Measurements from ENCODE around the gene ZSWIM7. TPM values are rescaled to one million over a fixed set of nuclear protein-coding genes. Genes with fewer than 3 reads are reported as not detected.
A peak's percentile ranks its signal among the peaks of the same experiment; 100 is the strongest.

ZSWIM7 gene
- total RNA-seq, 3 donors from 2014 or later (not counting 1 experiment from before 2014, with no cell fraction given), result 14.6 to 19.0 (median 16.3) TPM

DNA sequence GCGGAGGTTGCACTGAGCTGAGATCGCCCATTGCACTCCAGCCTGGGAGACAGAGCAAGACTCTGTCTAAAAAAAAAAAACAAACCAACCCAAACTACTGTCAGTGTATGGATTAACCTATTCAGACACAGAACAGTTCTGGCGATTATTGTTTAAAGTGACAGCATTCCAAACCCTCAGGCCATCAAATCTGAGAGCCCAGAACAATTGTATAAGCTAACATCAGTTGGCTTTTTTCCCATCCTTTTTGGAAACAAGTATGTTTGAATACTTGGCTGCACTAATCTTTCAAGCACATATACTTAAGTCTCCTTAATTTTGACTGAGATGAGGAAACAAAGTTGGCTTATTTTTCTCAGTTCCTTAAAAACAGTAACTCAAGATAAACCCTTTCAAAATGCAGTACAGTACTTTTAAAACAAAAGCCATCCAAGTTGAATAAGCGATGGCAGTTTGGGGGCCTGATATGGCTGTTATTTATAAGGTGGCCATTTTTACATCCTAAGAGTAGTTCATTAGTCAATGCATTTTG, 1.4 kb downstream of the ZSWIM7 start:
- no peak for TF ChIP-seq CTCF (IDR thresholded peaks at IDR 0.05)
- Mint-ChIP-seq H3K36me3 (no peaks in the 10 kb centered on the region), H3K4me1 (peaks cover 19 to 30% of the 10 kb centered on the region in 2 donors), H3K27me3 (ENCODE audit: low read depth in 2 of 2) (no peaks in the 10 kb centered on the region), H3K27ac (peak overlapping the region; percentile 75 to 83), H3K4me3 (peak overlapping the region; percentile 95), H3K9me3 (no peaks in the 10 kb centered on the region)
- intact Hi-C loops (cut with micrococcal nuclease), result no loop called here
- DNase-seq (no peak), ATAC-seq (no peak)
- H3K27me3 ChIP-seq (ENCODE audit: control insufficient read depth, insufficient read depth, low read length), result no peaks in the 10 kb centered on the region
- H3K9me3 ChIP-seq (ENCODE audit: control insufficient read depth, insufficient read depth, low read length), result no peaks in the 10 kb centered on the region
- H3K4me1 ChIP-seq (ENCODE audit: control insufficient read depth, insufficient read depth, low read length), result peaks cover 17% of the 10 kb centered on the region
- H3K27ac ChIP-seq (ENCODE audit: low read length), result peak overlapping the region; percentile 85
- WGBS (ENCODE audit: insufficient coverage), result 87% methylated on average over 3 of the region's 4 CpGs
- no peak overlapping the region for H3K4me3 ChIP-seq (ENCODE audit: low read length)
- peaks cover 12% of the 10 kb centered on the region for H3K36me3 ChIP-seq (ENCODE audit: control insufficient read depth, insufficient read depth, low read length)

DNA sequence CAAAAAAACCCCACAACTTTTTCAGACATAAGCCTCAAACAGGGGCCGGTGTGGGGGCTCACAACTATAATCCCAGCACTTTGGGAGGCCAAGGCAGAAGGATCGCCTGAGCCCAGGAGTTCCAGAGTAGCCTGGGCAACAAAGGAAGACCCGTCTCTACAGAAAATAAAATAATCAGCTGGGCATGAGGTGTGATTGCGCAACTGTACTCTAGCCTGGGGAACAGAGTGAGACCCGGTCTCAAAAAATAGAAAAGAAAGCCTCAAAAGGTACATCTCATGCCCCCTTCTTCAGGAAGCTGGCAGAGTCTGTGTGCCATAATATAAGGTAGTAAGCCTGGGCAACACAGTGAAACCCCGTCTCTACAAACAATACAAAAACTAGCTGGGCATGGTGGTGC, 3.2 kb downstream of the ZSWIM7 start:
- no peaks in the 10 kb centered on the region for H3K9me3 ChIP-seq (ENCODE audit: control insufficient read depth, insufficient read depth, low read length)
- intact Hi-C loops (cut with micrococcal nuclease), result loop anchor here (2.0 kb wide), 1 partner anchor 52 kb away; the partner anchor contains the start of gene ADORA2B
- H3K4me1 ChIP-seq (ENCODE audit: control insufficient read depth, insufficient read depth, low read length), result peaks cover 17% of the 10 kb centered on the region
- H3K4me3 ChIP-seq (ENCODE audit: low read length), result no peak overlapping the region
- 93% methylated on average over 5 of the region's 6 CpGs for WGBS (ENCODE audit: insufficient coverage)
- no peaks in the 10 kb centered on the region for H3K27me3 ChIP-seq (ENCODE audit: control insufficient read depth, insufficient read depth, low read length)
- no peaks in the 10 kb centered on the region for H3K36me3 Mint-ChIP-seq
- no peak for TF ChIP-seq CTCF (IDR thresholded peaks at IDR 0.05)
- ATAC-seq (no peak), DNase-seq (no peak)
- H3K27ac Mint-ChIP-seq, result no peak overlapping the region
- H3K9me3 Mint-ChIP-seq, result no peaks in the 10 kb centered on the region
- H3K36me3 ChIP-seq (ENCODE audit: control insufficient read depth, insufficient read depth, low read length), result peaks cover 4% of the 10 kb centered on the region
- no peak overlapping the region for H3K4me3 Mint-ChIP-seq
- H3K27ac ChIP-seq (ENCODE audit: low read length), result no peak overlapping the region
- no peaks in the 10 kb centered on the region for H3K27me3 Mint-ChIP-seq (ENCODE audit: low read depth in 2 of 2)
- H3K4me1 Mint-ChIP-seq, result peaks cover 11 to 25% of the 10 kb centered on the region in 2 donors

GRCh38 chr17:15981646-15982580, 17.6 kb downstream of the ZSWIM7 start:
- Histone ChIP-seq H3K4me3 (ENCODE audit: low read length) (no peak overlapping the region), H3K36me3 (ENCODE audit: control insufficient read depth, insufficient read depth, low read length) (peaks cover 48% of the 10 kb centered on the region), H3K4me1 (ENCODE audit: control insufficient read depth, insufficient read depth, low read length) (no peaks in the 10 kb centered on the region), H3K27ac (ENCODE audit: low read length) (no peak overlapping the region), H3K27me3 (ENCODE audit: control insufficient read depth, insufficient read depth, low read length) (no peaks in the 10 kb centered on the region), H3K9me3 (ENCODE audit: control insufficient read depth, insufficient read depth, low read length) (no peaks in the 10 kb centered on the region)
- Mint-ChIP-seq H3K4me1 (peaks cover 0 to 2% of the 10 kb centered on the region in 2 donors), H3K27me3 (ENCODE audit: low read depth in 2 of 2) (no peaks in the 10 kb centered on the region), H3K9me3 (no peaks in the 10 kb centered on the region), H3K27ac (no peak overlapping the region), H3K4me3 (no peak overlapping the region), H3K36me3 (peaks cover 19% of the 10 kb centered on the region)
- WGBS (ENCODE audit: insufficient coverage), result 69% methylated on average over 5 of the region's 5 CpGs
- TF ChIP-seq CTCF (IDR thresholded peaks at IDR 0.05), result no peak
- DNase-seq, result no peak
- no peak for ATAC-seq
- intact Hi-C loops (cut with micrococcal nuclease), result no loop called here
